Measurements from ENCODE around the gene CYB5R3.

The CYB5R3 gene

GRCh38 chr22:42644422-42645340 lies 4.5 kb downstream of the CYB5R3 start:
- no peak for DNase-seq

GRCh38 chr22:42643634-42644421 lies 5.4 kb downstream of the CYB5R3 start:
- no peak for DNase-seq

GRCh38 chr22:42642806-42643633 lies 6.2 kb downstream of the CYB5R3 start:
- DNase-seq: no peak

- no peak for DNase-seq
Observed at GRCh38 chr22:42641801-42642413, 7.3 kb downstream of the CYB5R3 start.

GRCh38 chr22:42639541-42640241 lies 9.5 kb downstream of the CYB5R3 start:
- DNase-seq: no peak

GRCh38 chr22:42637555-42637954 lies 11.6 kb downstream of the CYB5R3 start:
- DNase-seq: no peak

GRCh38 chr22:42636506-42636905 lies 12.7 kb downstream of the CYB5R3 start:
- DNase-seq: no peak

GRCh38 chr22:42635531-42635930 lies 13.7 kb downstream of the CYB5R3 start:
- no peak for DNase-seq

- DNase-seq: no peak
Observed at GRCh38 chr22:42633013-42633412, 16.2 kb downstream of the CYB5R3 start.

GRCh38 chr22:42632096-42632495 lies 17.1 kb downstream of the CYB5R3 start:
- DNase-seq: no peak

GRCh38 chr22:42630901-42631602 lies 18.1 kb downstream of the CYB5R3 start:
- no peak for DNase-seq

- no peak for DNase-seq
Observed at GRCh38 chr22:42630211-42630610, 19.0 kb downstream of the CYB5R3 start.

GRCh38 chr22:42627981-42628380 lies 21.2 kb downstream of the CYB5R3 start:
- DNase-seq: no peak

- DNase-seq: no peak
Observed at GRCh38 chr22:42626951-42627625, 22.1 kb downstream of the CYB5R3 start.

GRCh38 chr22:42626431-42626830 lies 22.8 kb downstream of the CYB5R3 start:
- no peak for DNase-seq

- DNase-seq: no peak
Observed at GRCh38 chr22:42625416-42625815, 23.8 kb downstream of the CYB5R3 start.

- no peak for DNase-seq
Observed at GRCh38 chr22:42624551-42625106, 24.6 kb downstream of the CYB5R3 start.

GRCh38 chr22:42623756-42624441 lies 25.3 kb downstream of the CYB5R3 start:
- no peak for DNase-seq

- no peak for DNase-seq
Observed at GRCh38 chr22:42623301-42623751, 25.9 kb downstream of the CYB5R3 start.
